Spleen (tissue), 7 donors: ENCODE measurements around the gene CCDC74A.

Experiments
- POLR2A ChIP-seq, 3 donors: fragments of 450-650 bp; IDR thresholded peaks; one replicate each; pipeline ENCODE4 v1.5.1; 2017; ENCODE audit warnings: antibody characterized with exemption in 3 of 3, mild to moderate bottlenecking in 1 of 3
- POLR2AphosphoS5 ChIP-seq, 3 donors: sonication (generic); formaldehyde crosslinking; IDR thresholded peaks; one replicate each; pipeline ENCODE4 v1.5.1; 2017; ENCODE audit warnings: antibody characterized with exemption in 3 of 3
- TF ChIP-seq, protein P1 (sequence below), 11 experiments: fragments of 200-600 bp in 7 of 11; fragments of 450-650 bp in 4 of 11; sonication (generic) in 4 of 11; IDR thresholded peaks in 8 of 11; conservative IDR thresholded peaks in 3 of 11; 1 replicate in 7 of 11; 2 replicates in 4 of 11; pipeline versions ENCODE4 v1.4.0 to v1.8.0; 2016 to 2021; ENCODE audit warnings: antibody characterized with exemption in 11 of 11, inconsistent platforms in 4 of 11, mild to moderate bottlenecking in 1 of 11
- donor health status: DM: no; HTN: no; CAD: no; lungs with moderate emphysema.
- donor health status: DM: no; HTN: no; CAD: no.
- donor health status: DM: no; HTN: no; CAD: no.

DNA sequence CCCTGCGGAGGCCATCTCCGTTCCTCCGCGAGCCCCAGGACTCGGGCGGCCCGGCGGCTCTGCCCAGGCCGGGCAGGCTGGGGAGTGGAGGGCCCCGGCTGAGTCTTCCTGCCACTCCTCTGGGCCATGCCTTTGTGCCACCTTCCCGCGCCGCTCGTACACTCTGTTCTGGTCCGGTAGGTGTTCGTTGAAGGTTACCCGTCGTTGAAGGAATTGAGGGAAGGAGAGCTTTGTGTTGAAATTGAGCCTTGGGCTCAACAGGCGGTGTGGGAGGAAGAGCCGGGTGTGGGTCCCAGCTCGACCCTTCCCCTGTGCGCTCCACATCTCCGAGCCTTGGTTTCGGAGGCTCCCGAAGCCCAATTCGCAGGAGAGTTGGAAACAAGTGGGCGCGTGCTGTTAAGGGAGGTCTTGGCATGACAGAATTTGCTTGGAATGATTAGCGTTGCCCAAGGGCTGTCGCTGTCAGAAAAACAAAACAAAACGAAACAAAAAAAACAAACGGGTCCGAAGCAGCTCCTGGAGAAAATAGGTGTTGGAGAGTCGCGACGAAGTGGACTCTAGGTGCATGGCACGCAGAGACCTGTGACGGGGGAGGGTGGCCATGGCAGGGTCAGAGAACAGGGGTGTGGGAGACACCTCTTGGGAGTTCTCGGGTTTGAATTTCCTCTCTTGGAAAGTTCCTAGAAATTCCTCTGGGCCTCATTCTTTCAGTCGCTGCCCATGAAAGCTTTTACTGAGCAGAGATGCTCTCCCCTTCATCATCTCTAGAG lies 34.3 kb upstream of the CCDC74A start:
- TF ChIP-seq, protein P1, sequence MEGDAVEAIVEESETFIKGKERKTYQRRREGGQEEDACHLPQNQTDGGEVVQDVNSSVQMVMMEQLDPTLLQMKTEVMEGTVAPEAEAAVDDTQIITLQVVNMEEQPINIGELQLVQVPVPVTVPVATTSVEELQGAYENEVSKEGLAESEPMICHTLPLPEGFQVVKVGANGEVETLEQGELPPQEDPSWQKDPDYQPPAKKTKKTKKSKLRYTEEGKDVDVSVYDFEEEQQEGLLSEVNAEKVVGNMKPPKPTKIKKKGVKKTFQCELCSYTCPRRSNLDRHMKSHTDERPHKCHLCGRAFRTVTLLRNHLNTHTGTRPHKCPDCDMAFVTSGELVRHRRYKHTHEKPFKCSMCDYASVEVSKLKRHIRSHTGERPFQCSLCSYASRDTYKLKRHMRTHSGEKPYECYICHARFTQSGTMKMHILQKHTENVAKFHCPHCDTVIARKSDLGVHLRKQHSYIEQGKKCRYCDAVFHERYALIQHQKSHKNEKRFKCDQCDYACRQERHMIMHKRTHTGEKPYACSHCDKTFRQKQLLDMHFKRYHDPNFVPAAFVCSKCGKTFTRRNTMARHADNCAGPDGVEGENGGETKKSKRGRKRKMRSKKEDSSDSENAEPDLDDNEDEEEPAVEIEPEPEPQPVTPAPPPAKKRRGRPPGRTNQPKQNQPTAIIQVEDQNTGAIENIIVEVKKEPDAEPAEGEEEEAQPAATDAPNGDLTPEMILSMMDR (IDR thresholded peaks at IDR 0.05 in 8 of 11, conservative IDR thresholded peaks at IDR 0.05 in 3 of 11), result no peak
- TF ChIP-seq POLR2A (IDR thresholded peaks at IDR 0.05) (no peak), POLR2AphosphoS5 (IDR thresholded peaks at IDR 0.05) (no peak)
